PFSK-1 (cell line): Measurements from ENCODE around the gene CTSE.

ENCODE experiments used
- FOXP2 ChIP-seq: optimal IDR thresholded peaks from 2 replicates; pipeline ENCODE3; 2011; ENCODE audit warnings: borderline replicate concordance, control low read depth, inconsistent platforms; ENCODE audit not compliant: insufficient read depth; ENCODE audit errors: extremely low read length, extremely low read depth
- POLR2AphosphoS5 ChIP-seq: IDR thresholded peaks from 2 replicates; pipeline ENCODE4 v1.6.1; 2012; ENCODE audit warnings: low read depth, mild to moderate bottlenecking, control low read depth, low read length, moderate library complexity
- REST ChIP-seq, 2 experiments: IDR thresholded peaks; 2 replicates each; pipeline versions ENCODE4 v1.6.1 to v1.8.0; 2011 to 2012; ENCODE audit warnings: low read depth in 2 of 2, low read length in 2 of 2, control low read depth in 1 of 2, inconsistent platforms in 1 of 2, mild to moderate bottlenecking in 1 of 2, moderate library complexity in 1 of 2; ENCODE audit not compliant: insufficient read depth in 1 of 2
- SIN3A ChIP-seq: IDR thresholded peaks from 2 replicates; pipeline ENCODE4 v1.6.1; 2012; ENCODE audit warnings: mild to moderate bottlenecking, low read length, moderate library complexity, borderline replicate concordance; ENCODE audit not compliant: insufficient read depth
- TAF1 ChIP-seq: IDR thresholded peaks from 2 replicates; pipeline ENCODE4 v1.6.1; 2012; ENCODE audit warnings: low read length, control low read depth, borderline replicate concordance; ENCODE audit not compliant: insufficient read depth

Gene CTSE

GRCh38 chr1:205961405-205961804 is 62.3 kb downstream of the CTSE start:
- TF ChIP-seq FOXP2: no peak
- no peak for TF ChIP-seq TAF1
- TF ChIP-seq REST (IDR thresholded peaks at IDR 0.05; ENCODE audit: insufficient read depth in 1 of 2, low read depth in 2 of 2, low read length in 2 of 2): no peak
- TF ChIP-seq SIN3A: no peak
- TF ChIP-seq POLR2AphosphoS5: no peak

GRCh38 chr1:205959789-205960188 is 63.9 kb downstream of the CTSE start:
- TF ChIP-seq REST (IDR thresholded peaks at IDR 0.05; ENCODE audit: insufficient read depth in 1 of 2, low read depth in 2 of 2, low read length in 2 of 2) (no peak), SIN3A (no peak), TAF1 (no peak), FOXP2 (no peak), POLR2AphosphoS5 (no peak)
